ENCODE results near the gene ACSS1. TPM values are rescaled to one million over a fixed set of nuclear protein-coding genes. Genes with fewer than 3 reads are reported as not detected.

ACSS1 gene
- total RNA-seq, 1 experiment from 2014 or later = 3.6 TPM

DNA sequence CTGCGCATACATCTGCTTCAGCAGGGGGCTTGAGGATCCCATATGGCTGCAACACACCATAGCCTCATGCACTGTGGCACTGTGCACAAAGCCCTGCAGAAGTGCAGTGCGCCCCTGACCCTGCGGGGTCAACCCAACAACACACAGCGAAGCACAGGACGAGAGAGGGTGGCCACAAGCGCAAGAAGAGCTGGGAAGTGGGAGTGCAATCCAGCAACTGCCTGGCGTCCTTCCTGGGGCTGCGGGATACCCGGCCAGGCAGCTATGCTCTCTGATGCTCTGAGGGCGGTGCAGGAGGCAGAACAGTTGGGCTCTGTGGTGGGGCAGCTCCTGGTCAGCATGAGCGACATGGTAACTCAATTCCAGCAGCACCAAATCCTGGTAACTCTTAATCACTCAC lies 5.6 kb upstream of the ACSS1 start:
- Mint-ChIP-seq H3K27ac (ENCODE audit: unreplicated experiment) (no peak overlapping the region), H3K27me3 (ENCODE audit: unreplicated experiment) (peaks cover 30% of the 10 kb centered on the region), H3K9me3 (ENCODE audit: low read depth, unreplicated experiment) (no peaks in the 10 kb centered on the region), H3K36me3 (ENCODE audit: insufficient read depth, unreplicated experiment) (peaks cover 5% of the 10 kb centered on the region), H3K4me1 (ENCODE audit: low read depth, unreplicated experiment) (peaks cover 17% of the 10 kb centered on the region), H3K4me3 (ENCODE audit: low read depth, unreplicated experiment) (no peak overlapping the region)
- no peak for DNase-seq
- CTCF ChIA-PET = no interaction called here
- TF ChIP-seq CTCF (IDR thresholded peaks at IDR 0.05; ENCODE audit: unreplicated experiment) = no peak
- no TSS peak for BruUV-seq (replicated peaks)
- intact Hi-C loops (cut with micrococcal nuclease; ENCODE audit: unreplicated experiment) = no loop called here

- H3K27me3 Mint-ChIP-seq (ENCODE audit: unreplicated experiment) = peaks cover 30% of the 10 kb centered on the region
- H3K9me3 Mint-ChIP-seq (ENCODE audit: low read depth, unreplicated experiment) = no peaks in the 10 kb centered on the region
- no peak overlapping the region for H3K27ac Mint-ChIP-seq (ENCODE audit: unreplicated experiment)
- CTCF ChIA-PET = no interaction called here
- no peak for DNase-seq
- peaks cover 17% of the 10 kb centered on the region for H3K4me1 Mint-ChIP-seq (ENCODE audit: low read depth, unreplicated experiment)
- peaks cover 5% of the 10 kb centered on the region for H3K36me3 Mint-ChIP-seq (ENCODE audit: insufficient read depth, unreplicated experiment)
- H3K4me3 Mint-ChIP-seq (ENCODE audit: low read depth, unreplicated experiment) = no peak overlapping the region
- intact Hi-C loops (cut with micrococcal nuclease; ENCODE audit: unreplicated experiment) = no loop called here
- TF ChIP-seq CTCF (IDR thresholded peaks at IDR 0.05; ENCODE audit: unreplicated experiment) = no peak
- BruUV-seq (replicated peaks) = no TSS peak
Observed at GRCh38 chr20:25062841-25063240, 4.9 kb upstream of the ACSS1 start.

- H3K9me3 Mint-ChIP-seq (ENCODE audit: low read depth, unreplicated experiment) = no peaks in the 10 kb centered on the region
- H3K27ac Mint-ChIP-seq (ENCODE audit: unreplicated experiment) = no peak overlapping the region
- H3K36me3 Mint-ChIP-seq (ENCODE audit: insufficient read depth, unreplicated experiment) = peaks cover 8% of the 10 kb centered on the region
- BruUV-seq (replicated peaks) = no TSS peak
- peaks cover 17% of the 10 kb centered on the region for H3K4me1 Mint-ChIP-seq (ENCODE audit: low read depth, unreplicated experiment)
- no peak for DNase-seq
- H3K4me3 Mint-ChIP-seq (ENCODE audit: low read depth, unreplicated experiment) = no peak overlapping the region
- peaks cover 30% of the 10 kb centered on the region for H3K27me3 Mint-ChIP-seq (ENCODE audit: unreplicated experiment)
- intact Hi-C loops (cut with micrococcal nuclease; ENCODE audit: unreplicated experiment) = no loop called here
- no peak for TF ChIP-seq CTCF (IDR thresholded peaks at IDR 0.05; ENCODE audit: unreplicated experiment)
- CTCF ChIA-PET = no interaction called here
Observed at GRCh38 chr20:25061821-25062530, 4.0 kb upstream of the ACSS1 start.

DNA sequence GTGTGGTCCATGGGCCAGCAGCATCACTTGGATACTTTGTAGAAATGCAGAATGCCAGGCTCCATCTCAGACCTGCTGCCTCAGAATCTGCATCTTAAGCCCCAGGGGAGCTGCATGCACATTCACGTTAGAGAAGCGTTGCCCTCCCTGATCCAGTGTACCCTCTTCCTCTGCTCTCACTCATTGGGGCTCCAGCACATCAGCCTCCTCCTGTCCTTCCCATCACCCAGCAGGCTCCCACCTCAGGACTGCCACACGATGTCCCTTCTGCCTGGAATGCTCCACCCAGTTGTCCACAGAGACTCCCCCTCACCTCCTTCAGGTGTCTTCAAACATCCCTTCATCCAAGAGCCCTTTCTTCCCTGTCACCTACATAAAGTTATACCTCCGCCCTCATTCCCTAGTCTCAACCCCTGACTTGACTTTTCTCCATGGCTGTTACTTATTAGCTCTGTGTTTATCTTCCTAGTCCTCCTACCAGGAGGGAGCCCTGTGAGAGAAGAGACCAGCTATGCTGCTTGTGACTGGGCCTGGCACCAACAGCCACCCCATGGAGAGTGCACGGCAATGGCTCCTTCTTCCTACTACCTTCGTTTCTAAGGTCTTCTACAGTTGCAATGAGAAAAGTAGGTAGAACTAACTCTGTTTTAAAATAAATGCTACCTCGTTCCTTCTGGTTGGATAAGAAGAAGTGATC lies 3.3 kb upstream of the ACSS1 start:
- no TSS peak for BruUV-seq (replicated peaks)
- Mint-ChIP-seq H3K27me3 (ENCODE audit: unreplicated experiment) (peaks cover 30% of the 10 kb centered on the region), H3K4me1 (ENCODE audit: low read depth, unreplicated experiment) (peaks cover 17% of the 10 kb centered on the region), H3K27ac (ENCODE audit: unreplicated experiment) (no peak overlapping the region), H3K9me3 (ENCODE audit: low read depth, unreplicated experiment) (no peaks in the 10 kb centered on the region), H3K4me3 (ENCODE audit: low read depth, unreplicated experiment) (no peak overlapping the region), H3K36me3 (ENCODE audit: insufficient read depth, unreplicated experiment) (peaks cover 14% of the 10 kb centered on the region)
- no peak for DNase-seq
- intact Hi-C loops (cut with micrococcal nuclease; ENCODE audit: unreplicated experiment) = no loop called here
- CTCF ChIA-PET = no interaction called here
- no peak for TF ChIP-seq CTCF (IDR thresholded peaks at IDR 0.05; ENCODE audit: unreplicated experiment)
